Lower leg skin (tissue), 4 donors: ENCODE measurements around the gene PDZK1. TPM values are rescaled to one million over a fixed set of nuclear protein-coding genes. Genes with fewer than 3 reads are reported as not detected.
A peak's percentile ranks its signal among the peaks of the same experiment; 100 is the strongest.

Experiments used
- DNase-seq, 2 donors: peaks; one replicate each; pipeline ENCODE4 v3.0.0-alpha.2; 2019; ENCODE audit warnings: low spot score in 2 of 2
- H3K4me3 ChIP-seq: fragments of 200-600 bp; sonication (generic); 2 replicates; pipeline ENCODE4 v1.5.1; 2017; ENCODE audit warnings: mild to moderate bottlenecking, low read depth; ENCODE audit not compliant: poor library complexity, severe bottlenecking
- CTCF ChIP-seq, 3 donors: fragments of 450-650 bp; IDR thresholded peaks; one replicate each; pipeline ENCODE4 v1.5.1; 2016; ENCODE audit warnings: antibody characterized with exemption in 3 of 3, mild to moderate bottlenecking in 3 of 3, moderate library complexity in 2 of 3
- POLR2A ChIP-seq, 2 donors: fragments of 450-650 bp; IDR thresholded peaks; one replicate each; pipeline ENCODE4 v1.6.1; 2016 to 2017; ENCODE audit warnings: antibody characterized with exemption in 2 of 2, mild to moderate bottlenecking in 1 of 2, moderate library complexity in 1 of 2
- WGBS, 2 donors: methylation state at CpG; one replicate each; pipeline ENCODE4 v1.1.5; 2018; 5-methylcytosine and 5-hydroxymethylcytosine counted together
- intact Hi-C: fragments of 100-400 bp; cut with DNase I; formaldehyde crosslinking; loops from one replicate; pipeline ENCODE4 v1.15.0; 2023; ENCODE audit warnings: low total_unique reads
- total RNA-seq, 4 donors: library from RNA; depleted of rRNA; stranded (reverse); fragments of >200 nt; gene quantifications; one replicate each; pipeline ENCODE4 v1.1.0, GENCODE V29; 2016

The PDZK1 gene
- total RNA-seq, 4 donors from 2014 or later = 1.8 to 6.8 (median 3.1) TPM; not detected in 1

GRCh38 chr1:145702826-145703225 lies 4.3 kb downstream of the PDZK1 start:
- H3K4me3 ChIP-seq = no peak overlapping the region
- DNase-seq = peak in 1 of 2 donors; percentile 28
- TF ChIP-seq CTCF (IDR thresholded peaks at IDR 0.05) = no peak
- TF ChIP-seq POLR2A (IDR thresholded peaks at IDR 0.05) = no peak
- intact Hi-C loops = no loop called here
- WGBS, 2 donors = 92 to 94% methylated on average over 7 of the region's 7 CpGs

- DNase-seq = peak in 1 of 2 donors; percentile 18
- 84 to 86% methylated on average over 2 of the region's 2 CpGs for WGBS, 2 donors
- intact Hi-C loops = no loop called here
- no peak overlapping the region for H3K4me3 ChIP-seq
- TF ChIP-seq POLR2A (IDR thresholded peaks at IDR 0.05) (no peak), CTCF (IDR thresholded peaks at IDR 0.05) (no peak)
Measured at GRCh38 chr1:145702052-145702451, 5.1 kb downstream of the PDZK1 start.

- TF ChIP-seq CTCF (IDR thresholded peaks at IDR 0.05) (no peak), POLR2A (IDR thresholded peaks at IDR 0.05) (no peak)
- WGBS, 2 donors = 81 to 88% methylated on average over 2 of the region's 2 CpGs
- intact Hi-C loops = no loop called here
- DNase-seq = peak in 1 of 2 donors; percentile 3
- H3K4me3 ChIP-seq = no peak overlapping the region
Measured at GRCh38 chr1:145701306-145701862, 5.8 kb downstream of the PDZK1 start.

- H3K4me3 ChIP-seq = no peak overlapping the region
- DNase-seq = peak in 1 of 2 donors; percentile 13
- intact Hi-C loops = no loop called here
- no peak for TF ChIP-seq CTCF (IDR thresholded peaks at IDR 0.05)
- TF ChIP-seq POLR2A (IDR thresholded peaks at IDR 0.05) = no peak
- 87 to 88% methylated on average over 3 of the region's 3 CpGs for WGBS, 2 donors
Measured at GRCh38 chr1:145696630-145696960, 10.6 kb downstream of the PDZK1 start.

GRCh38 chr1:145695821-145696629 lies 11.1 kb downstream of the PDZK1 start:
- no peak for TF ChIP-seq CTCF (IDR thresholded peaks at IDR 0.05)
- intact Hi-C loops = no loop called here
- WGBS, 2 donors = 83 to 84% methylated on average over 5 of the region's 5 CpGs
- no peak overlapping the region for H3K4me3 ChIP-seq
- peak in 1 of 2 donors; percentile 50 for DNase-seq
